Trophoblast cell (in vitro differentiated cells and primary cell): Measurements from ENCODE around the gene COPS7A.
A peak's percentile ranks its signal among the peaks of the same experiment; 100 is the strongest.
"Not testable (repeated sequence)": the region's sequence is repeated elsewhere in the genome, so short reads cannot be mapped to it uniquely, and the experiment has no call there.

Experiments used
- DNase-seq, 2 donors: peaks; one replicate each; pipeline ENCODE4 v3.0.0-alpha.2; 2016
- H2AFZ ChIP-seq: 2 replicates; pipeline ENCODE4 v1.6.1; 2013; ENCODE audit warnings: low read length, moderate library complexity, mild to moderate bottlenecking; ENCODE audit not compliant: insufficient read depth, poor library complexity
- H2AK5ac ChIP-seq: 2 replicates; pipeline ENCODE4 v1.6.1; 2013; ENCODE audit warnings: mild to moderate bottlenecking, low read length
- H2BK120ac ChIP-seq: 2 replicates; pipeline ENCODE4 v1.6.1; 2013; ENCODE audit warnings: low read length, mild to moderate bottlenecking, moderate library complexity; ENCODE audit not compliant: insufficient read depth, poor library complexity
- H2BK12ac ChIP-seq: 2 replicates; pipeline ENCODE4 v1.6.1; 2013; ENCODE audit warnings: mild to moderate bottlenecking, low read length, moderate library complexity
- H2BK5ac ChIP-seq: 2 replicates; pipeline ENCODE4 v1.6.1; 2013; ENCODE audit warnings: low read length, low read depth, moderate library complexity, mild to moderate bottlenecking; ENCODE audit not compliant: poor library complexity
- H3K14ac ChIP-seq: 2 replicates; pipeline ENCODE4 v1.6.1; 2013; ENCODE audit warnings: mild to moderate bottlenecking, low read length
- H3K18ac ChIP-seq: 2 replicates; pipeline ENCODE4 v1.6.1; 2013; ENCODE audit warnings: mild to moderate bottlenecking, low read length
- H3K23ac ChIP-seq: 2 replicates; pipeline ENCODE4 v1.6.1; 2013; ENCODE audit warnings: low read length
- H3K27ac ChIP-seq: 2 replicates; pipeline ENCODE4 v1.5.1; 2013; ENCODE audit warnings: low read depth, mild to moderate bottlenecking, inconsistent platforms, low read length, moderate library complexity
- H3K27me3 ChIP-seq: 2 replicates; pipeline ENCODE4 v1.6.1; 2013; ENCODE audit warnings: inconsistent platforms, mild to moderate bottlenecking, low read length, moderate library complexity; ENCODE audit not compliant: insufficient read depth
- H3K36me3 ChIP-seq, 2 experiments: 1 replicate in 1 of 2; 2 replicates in 1 of 2; pipeline ENCODE4 v1.6.1; 2013; ENCODE audit warnings: low read length in 2 of 2, mild to moderate bottlenecking in 2 of 2, moderate library complexity in 1 of 2; ENCODE audit not compliant: insufficient read depth in 2 of 2, control insufficient read depth in 1 of 2
- H3K4ac ChIP-seq: 2 replicates; pipeline ENCODE4 v1.6.1; 2013; ENCODE audit warnings: low read depth, mild to moderate bottlenecking, low read length, moderate library complexity
- H3K4me1 ChIP-seq, 2 experiments: 1 replicate in 1 of 2; 2 replicates in 1 of 2; pipeline ENCODE4 v1.6.1; 2013; ENCODE audit warnings: low read length in 2 of 2, mild to moderate bottlenecking in 2 of 2, moderate library complexity in 1 of 2; ENCODE audit not compliant: insufficient read depth in 2 of 2, control insufficient read depth in 1 of 2
- H3K4me2 ChIP-seq: 2 replicates; pipeline ENCODE4 v1.6.1; 2013; ENCODE audit warnings: inconsistent platforms, mild to moderate bottlenecking, low read length, moderate library complexity
- H3K4me3 ChIP-seq: 2 replicates; pipeline ENCODE4 v1.5.1; 2013; ENCODE audit warnings: mild to moderate bottlenecking, low read depth, low read length, inconsistent platforms
- H3K79me1 ChIP-seq: one replicate; pipeline ENCODE4 v1.6.1; 2013; ENCODE audit warnings: low read length
- H3K79me2 ChIP-seq: 2 replicates; pipeline ENCODE4 v1.6.1; 2013; ENCODE audit warnings: low read length, mild to moderate bottlenecking; ENCODE audit not compliant: control insufficient read depth, insufficient read depth, poor library complexity
- H3K9ac ChIP-seq: 2 replicates; pipeline ENCODE4 v1.6.1; 2013; ENCODE audit warnings: mild to moderate bottlenecking, low read length
- H3K9me3 ChIP-seq: 2 replicates; pipeline ENCODE4 v1.6.1; 2013; ENCODE audit warnings: low read depth, mild to moderate bottlenecking, control low read depth, inconsistent platforms, low read length; ENCODE audit not compliant: insufficient read depth
- H4K12ac ChIP-seq: 2 replicates; pipeline ENCODE4 v1.6.1; 2013; ENCODE audit warnings: low read depth, mild to moderate bottlenecking, low read length, moderate library complexity
- H4K8ac ChIP-seq: 2 replicates; pipeline ENCODE4 v1.6.1; 2013; ENCODE audit warnings: low read depth, mild to moderate bottlenecking, low read length, moderate library complexity
- H4K91ac ChIP-seq: one replicate; pipeline ENCODE4 v1.6.1; 2013; ENCODE audit warnings: low read depth, mild to moderate bottlenecking, low read length, moderate library complexity
- WGBS: extraction: QIAGEN DNeasy Blood & Tissue Kit; methylation state at CpG from one replicate; pipeline ENCODE4 v1.1.7; 2013; ENCODE audit warnings: missing lambda C conversion rate; ENCODE audit not compliant: insufficient read length, insufficient coverage; ENCODE audit errors: extremely low coverage; 5-methylcytosine and 5-hydroxymethylcytosine counted together

The COPS7A gene

DNA sequence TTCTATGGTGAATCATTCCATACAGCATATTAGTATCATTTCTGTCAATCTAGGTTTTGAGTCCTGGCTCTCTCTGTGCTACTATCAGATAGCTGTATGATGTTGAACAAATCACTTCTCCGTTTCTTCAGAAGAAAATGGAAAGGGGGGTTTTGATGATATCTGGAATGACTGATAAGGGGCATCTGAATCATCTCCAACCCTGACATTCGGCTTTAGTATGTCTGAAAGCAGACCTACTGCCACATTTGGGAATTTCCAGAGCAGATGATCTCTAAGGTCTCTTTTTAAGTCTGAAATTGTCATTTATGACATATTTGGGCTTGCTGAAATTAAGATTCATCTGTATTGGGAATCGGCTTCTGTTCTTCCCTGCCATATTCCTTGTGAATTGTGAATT, 19.0 kb downstream of the COPS7A start:
- Histone ChIP-seq H3K18ac (no peak overlapping the region), H4K91ac (no peak overlapping the region), H2BK12ac (no peak overlapping the region), H3K4me3 (no peak overlapping the region), H3K14ac (no peak overlapping the region), H3K36me3 (peaks cover 11 to 21% of the 10 kb centered on the region in 2 experiments), H3K4me2 (no peak overlapping the region), H3K79me2 (no peaks in the 10 kb centered on the region), H4K12ac (no peak overlapping the region), H3K27ac (no peak overlapping the region), H2BK120ac (no peak overlapping the region), H3K9me3 (peaks cover 2% of the 10 kb centered on the region), H2AK5ac (no peak overlapping the region), H3K4me1 (peaks cover 15 to 19% of the 10 kb centered on the region in 2 experiments), H3K27me3 (no peaks in the 10 kb centered on the region), H3K9ac (no peak overlapping the region), H2AFZ (no peak overlapping the region), H3K4ac (no peak overlapping the region), H3K23ac (no peak overlapping the region), H3K79me1 (no peaks in the 10 kb centered on the region), H2BK5ac (no peak overlapping the region), H4K8ac (no peak overlapping the region)
- WGBS, result no CpG with 5 or more reads among the region's 3 CpGs
- peak in 1 of 2 donors; percentile 32 for DNase-seq

- DNase-seq, H3K23ac ChIP-seq, H2AFZ ChIP-seq, H2AK5ac ChIP-seq, H3K9ac ChIP-seq, H3K27ac ChIP-seq, H3K4me2 ChIP-seq, H3K18ac ChIP-seq, H3K79me2 ChIP-seq, H4K91ac ChIP-seq, H3K14ac ChIP-seq, H2BK12ac ChIP-seq, H3K27me3 ChIP-seq, H3K4ac ChIP-seq, H2BK120ac ChIP-seq, H4K8ac ChIP-seq, H3K79me1 ChIP-seq, H4K12ac ChIP-seq, H2BK5ac ChIP-seq, H3K9me3 ChIP-seq, H3K4me3 ChIP-seq: not testable (repeated sequence)
- Histone ChIP-seq H3K4me1 (peaks cover 15 to 19% of the 10 kb centered on the region in 2 experiments), H3K36me3 (peaks cover 15 to 26% of the 10 kb centered on the region in 2 experiments)
- WGBS, result no CpG with 5 or more reads among the region's 7 CpGs
Measured at GRCh38 chr12:6743300-6743699, 19.5 kb downstream of the COPS7A start.

DNA sequence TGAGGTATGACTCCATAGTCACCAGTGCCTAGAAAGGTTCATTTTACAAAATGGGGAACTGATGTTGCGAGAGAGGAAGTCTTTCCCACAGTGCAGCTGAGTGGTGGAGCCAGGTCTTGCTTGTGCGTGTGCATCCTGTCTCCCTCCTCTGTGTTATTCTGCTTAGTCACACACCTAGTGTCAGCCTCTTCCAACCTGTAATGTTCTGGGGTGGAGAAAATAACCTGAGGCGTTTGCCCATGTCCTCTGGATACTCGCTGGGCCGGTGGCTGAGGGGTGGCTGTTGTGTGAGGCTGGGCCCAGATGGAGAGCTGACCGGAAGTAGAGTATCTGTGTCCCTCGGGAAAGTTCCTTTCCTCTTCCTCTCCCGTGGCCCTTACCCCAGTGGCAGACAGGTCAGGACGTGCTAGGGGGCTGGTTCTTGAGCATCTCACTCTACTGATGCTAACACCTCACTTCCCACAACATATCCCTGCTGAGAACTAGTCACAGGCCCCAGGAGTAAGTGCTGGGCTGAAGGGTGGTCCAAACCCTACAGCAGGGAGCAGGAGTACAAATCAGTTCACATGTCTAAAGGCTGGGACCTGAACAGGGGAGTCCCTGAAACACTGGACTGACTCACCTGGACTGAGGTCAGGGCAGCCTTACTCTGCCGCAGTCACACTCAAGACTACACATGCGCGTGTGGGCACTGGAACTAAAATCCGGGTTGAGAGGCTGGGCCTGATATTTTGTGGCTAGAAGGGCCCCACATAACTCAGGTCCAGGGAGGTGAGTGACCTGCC, 22.1 kb downstream of the COPS7A start:
- Histone ChIP-seq H3K14ac (no peak overlapping the region), H3K27ac (peak overlapping the region; percentile 48), H2AK5ac (no peak overlapping the region), H2AFZ (no peak overlapping the region), H4K8ac (no peak overlapping the region), H3K9ac (no peak overlapping the region), H2BK120ac (no peak overlapping the region), H3K36me3 (peaks cover 37 to 51% of the 10 kb centered on the region in 2 experiments), H3K23ac (no peak overlapping the region), H3K79me2 (no peaks in the 10 kb centered on the region), H2BK12ac (no peak overlapping the region), H3K9me3 (peaks cover 5% of the 10 kb centered on the region), H3K4ac (no peak overlapping the region), H3K4me1 (peaks cover 15 to 19% of the 10 kb centered on the region in 2 experiments), H4K12ac (no peak overlapping the region), H3K18ac (no peak overlapping the region), H2BK5ac (peak overlapping the region; percentile 6), H3K4me3 (no peak overlapping the region), H4K91ac (peak overlapping the region; percentile 52), H3K4me2 (no peak overlapping the region), H3K79me1 (no peaks in the 10 kb centered on the region), H3K27me3 (no peaks in the 10 kb centered on the region)
- no CpG with 5 or more reads among the region's 13 CpGs for WGBS
- peak; percentile 46 to 60 for DNase-seq

DNA sequence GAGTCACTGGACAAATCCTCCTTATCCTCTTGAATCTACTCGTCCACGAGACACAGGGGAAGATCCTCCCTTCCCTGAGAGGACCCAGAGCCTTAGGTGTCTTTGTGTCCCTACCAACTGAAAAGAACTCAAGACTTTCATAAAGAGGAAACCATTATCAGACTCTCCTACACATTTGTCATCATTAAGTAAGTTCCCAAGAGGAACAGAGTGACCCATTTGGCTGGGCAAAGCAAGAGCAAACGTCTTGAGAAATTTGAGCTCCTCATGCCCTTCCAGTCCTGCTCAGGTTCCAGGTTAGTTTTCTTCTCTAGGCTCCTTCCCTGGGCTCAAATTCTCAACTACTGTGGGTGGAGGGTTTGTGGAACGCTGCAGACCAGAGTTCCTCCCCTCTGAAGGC, 23.4 kb downstream of the COPS7A start:
- peaks cover 5% of the 10 kb centered on the region for H3K9me3 ChIP-seq
- no peaks in the 10 kb centered on the region for H3K27me3 ChIP-seq
- no peak overlapping the region for H3K4me3 ChIP-seq
- H3K4me1 ChIP-seq, result peaks cover 20 to 25% of the 10 kb centered on the region in 2 experiments
- H2AK5ac ChIP-seq, result no peak overlapping the region
- H3K27ac ChIP-seq, result no peak overlapping the region
- H3K36me3 ChIP-seq, result peaks cover 46 to 61% of the 10 kb centered on the region in 2 experiments
- H3K23ac ChIP-seq, result no peak overlapping the region
- H3K79me1 ChIP-seq, result peaks cover under 1% of the 10 kb centered on the region
- no peak overlapping the region for H2BK120ac ChIP-seq
- peaks cover 5% of the 10 kb centered on the region for H3K79me2 ChIP-seq
- no peak overlapping the region for H4K8ac ChIP-seq
- no peak overlapping the region for H2BK12ac ChIP-seq
- no peak overlapping the region for H2BK5ac ChIP-seq
- no peak overlapping the region for H3K18ac ChIP-seq
- H3K4me2 ChIP-seq, result no peak overlapping the region
- H3K4ac ChIP-seq, result no peak overlapping the region
- no peak overlapping the region for H4K12ac ChIP-seq
- H3K14ac ChIP-seq, result no peak overlapping the region
- H4K91ac ChIP-seq, result no peak overlapping the region
- DNase-seq, result no peak
- no peak overlapping the region for H2AFZ ChIP-seq
- no peak overlapping the region for H3K9ac ChIP-seq
- no CpG with 5 or more reads among the region's 4 CpGs for WGBS
